K562 (cell line): ENCODE results near the gene GPHA2. TPM values are rescaled to one million over a fixed set of nuclear protein-coding genes. Genes with fewer than 3 reads are reported as not detected.

Experiments
- ARID2 ChIP-seq: fragments of 450-650 bp; IDR thresholded peaks from 2 replicates; pipeline ENCODE4 v1.6.1; 2017; ENCODE audit warnings: antibody characterized with exemption, mild to moderate bottlenecking
- ARID3A ChIP-seq: IDR thresholded peaks from 2 replicates; pipeline ENCODE4 v1.6.1; 2012; ENCODE audit warnings: low read depth, low read length, improper control_type of control experiment, borderline replicate concordance
- ATF1 ChIP-seq, 2 experiments: fragments of 450-650 bp in 1 of 2; IDR thresholded peaks; 2 replicates each; pipeline ENCODE4 v1.6.1; 2016; ENCODE audit warnings: missing compliant biosample characterization in 1 of 2, missing genetic modification characterization in 1 of 2
- BCL6 ChIP-seq: fragments of 250-450 bp; sonication (Bioruptor Pico); IDR thresholded peaks from 2 replicates; pipeline ENCODE4 v1.4.0; 2020
- CC2D1A ChIP-seq: fragments of 450-650 bp; IDR thresholded peaks from 2 replicates; pipeline ENCODE4 v1.6.1; 2017; ENCODE audit warnings: mild to moderate bottlenecking
- EHMT2 ChIP-seq: fragments of 450-650 bp; IDR thresholded peaks from 2 replicates; pipeline ENCODE4 v1.6.1; 2018; ENCODE audit warnings: antibody characterized with exemption
- FOXO4 ChIP-seq: fragments of 450-650 bp; formaldehyde crosslinking; IDR thresholded peaks from 2 replicates; pipeline ENCODE4 v1.4.0; 2020; ENCODE audit warnings: mild to moderate bottlenecking, moderate library complexity
- HNRNPK ChIP-seq: fragments of 200-400 bp; formaldehyde crosslinking; IDR thresholded peaks from one replicate; pipeline ENCODE4 v1.6.1; 2018; ENCODE audit warnings: mild to moderate bottlenecking, low read depth, low read length; ENCODE audit not compliant: poor library complexity, severe bottlenecking
- KAT7 ChIP-seq: sonication (generic); formaldehyde crosslinking; IDR thresholded peaks from 2 replicates; pipeline ENCODE4 v1.8.0; 2022; ENCODE audit warnings: missing genetic modification reagents, mild to moderate bottlenecking, borderline replicate concordance
- LEF1 ChIP-seq: fragments of 450-650 bp; IDR thresholded peaks from 2 replicates; pipeline ENCODE4 v1.6.1; 2016; ENCODE audit warnings: mild to moderate bottlenecking
- POLR2AphosphoS2 ChIP-seq: IDR thresholded peaks from 2 replicates; pipeline ENCODE4 v1.6.1; 2012; ENCODE audit warnings: low read length, improper control_type of control experiment
- RBM34 ChIP-seq: fragments of 200-400 bp; formaldehyde crosslinking; IDR thresholded peaks from 2 replicates; pipeline ENCODE4 v1.6.1; 2018; ENCODE audit warnings: low read length, borderline replicate concordance; ENCODE audit not compliant: insufficient read depth
- RFX1 ChIP-seq: fragments of 450-650 bp; IDR thresholded peaks from 2 replicates; pipeline ENCODE4 v1.6.1; 2016; ENCODE audit warnings: mild to moderate bottlenecking, moderate library complexity
- TBL1XR1 ChIP-seq, 2 experiments: IDR thresholded peaks; 2 replicates each; pipeline ENCODE4 v1.6.1; 2012; ENCODE audit warnings: improper control_type of control experiment in 2 of 2, low read length in 2 of 2, mild to moderate bottlenecking in 1 of 2
- TGIF2 ChIP-seq: sonication (generic); formaldehyde crosslinking; IDR thresholded peaks from 2 replicates; pipeline ENCODE4 v1.8.1; 2022; ENCODE audit warnings: mild to moderate bottlenecking, missing genetic modification reagents, moderate library complexity
- TRIM28 ChIP-seq: fragments of 450-650 bp; IDR thresholded peaks from 2 replicates; pipeline ENCODE4 v1.6.1; 2017
- XRCC5 ChIP-seq: fragments of 200-400 bp; formaldehyde crosslinking; IDR thresholded peaks from 2 replicates; pipeline ENCODE4 v1.6.1; 2017; ENCODE audit warnings: low read depth, mild to moderate bottlenecking, low read length
- ZNF146 ChIP-seq: IDR thresholded peaks from one replicate; pipeline ENCODE4 v1.6.1; 2018; ENCODE audit warnings: missing compliant biosample characterization; ENCODE audit not compliant: unreplicated experiment
- ZNF449 ChIP-seq: fragments of 250-450 bp; sonication (Bioruptor Pico); IDR thresholded peaks from 2 replicates; pipeline ENCODE4 v1.8.0; 2022; ENCODE audit warnings: moderate library complexity, mild to moderate bottlenecking, inconsistent platforms
- ZNF644 ChIP-seq: fragments of 200-800 bp; sonication (Bioruptor generic); IDR thresholded peaks from 2 replicates; pipeline ENCODE4 v1.6.1; 2016; ENCODE audit warnings: low read depth, missing genetic modification characterization, missing compliant biosample characterization
- ZNF764 ChIP-seq: fragments of 250-450 bp; sonication (Bioruptor Pico); IDR thresholded peaks from 2 replicates; pipeline ENCODE4 v1.4.0; 2020; ENCODE audit warnings: low read depth, mild to moderate bottlenecking, moderate library complexity
- ZNF830 ChIP-seq: fragments of 250-450 bp; sonication (Bioruptor Pico); IDR thresholded peaks from 2 replicates; pipeline ENCODE4 v1.5.0; 2021; ENCODE audit warnings: mild to moderate bottlenecking
- polyA plus RNA-seq, 8 experiments: library from polyadenylated mRNA; depleted of rRNA in 4 of 8; stranded (reverse) in 5 of 8; unstranded in 3 of 8; fragments of >200 nt; fragmentation: Nextera tagmentation in 2 of 8; fragmentation: Illumina TruSeq in 1 of 8; extraction: Ambion mirVana in 2 of 8; extraction: Trizol in 1 of 8; gene quantifications; 2 replicates each; pipeline versions ENCODE4 v1.2.1 to v1.2.3, GENCODE V29; 2011 to 2014; ENCODE audit warnings: inconsistent platforms in 1 of 8, missing spikeins in 1 of 8
- total RNA-seq, 7 experiments: library from RNA; depleted of rRNA in 6 of 7; stranded (reverse); fragments of >200 nt in 6 of 7; fragmentation: Illumina TruSeq in 2 of 7; extraction: Trizol in 2 of 7; gene quantifications; 2 replicates each; pipeline versions ENCODE4 v1.2.1 to v1.2.3, GENCODE V29; 2011 to 2021; ENCODE audit warnings: low replicate concordance in 1 of 7
- TF ChIP-seq, protein P1 (sequence below): sonication (generic); formaldehyde crosslinking; IDR thresholded peaks from 2 replicates; pipeline ENCODE4 v1.8.1; 2023; ENCODE audit warnings: mild to moderate bottlenecking, missing genetic modification reagents, moderate library complexity

GPHA2 gene
- total and polyA plus RNA-seq, 9 of the 15 experiments (the other 6 are each of a cell fraction or from before 2014, with no cell fraction given): 0.17 to 0.22 TPM; not detected in 7

DNA sequence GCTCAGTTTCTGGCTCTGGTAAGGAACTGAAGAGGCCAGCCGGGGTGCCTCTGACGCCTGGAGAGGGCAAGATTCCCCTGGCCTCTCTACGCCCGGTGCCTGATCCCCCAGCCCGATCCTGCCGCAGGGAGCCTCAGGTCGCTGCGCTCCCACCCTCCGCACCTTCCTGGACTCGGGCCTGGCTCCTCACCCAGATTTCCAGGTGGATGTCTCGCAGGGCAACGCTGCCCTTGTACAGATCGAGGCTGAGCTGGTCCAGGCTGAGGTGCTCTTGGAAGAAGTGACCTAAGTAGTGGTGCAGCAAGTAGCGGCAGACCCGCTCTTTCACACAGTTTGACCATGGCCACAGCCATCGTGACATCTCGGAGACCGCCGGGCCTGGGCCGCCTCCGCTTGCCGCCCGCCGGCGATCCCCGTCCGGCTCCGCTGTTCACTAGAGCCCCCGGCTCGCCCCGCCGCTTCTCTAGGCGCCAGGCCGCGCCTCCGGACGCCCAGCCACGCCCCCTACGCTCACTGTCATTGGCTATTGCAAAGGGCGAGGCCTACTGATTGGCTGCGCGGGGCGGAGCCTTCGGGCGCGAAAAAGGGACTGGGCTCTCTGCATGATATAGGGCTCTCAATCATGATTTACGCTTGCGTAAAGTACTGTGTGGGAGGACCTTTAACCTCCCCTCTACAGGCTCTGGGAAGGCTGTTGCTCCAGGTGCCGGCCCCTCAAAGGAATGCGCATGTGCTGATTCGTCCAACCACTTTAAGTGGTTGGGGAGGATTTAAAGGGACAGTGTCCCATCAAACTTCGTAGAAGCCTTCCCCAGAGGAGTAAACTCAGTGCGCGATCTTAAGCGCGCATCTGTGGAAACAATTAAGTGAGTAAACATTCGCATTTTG, 18.7 kb downstream of the GPHA2 start, which contains the start of gene ATG2A (continued):
- TF ChIP-seq, protein P1, sequence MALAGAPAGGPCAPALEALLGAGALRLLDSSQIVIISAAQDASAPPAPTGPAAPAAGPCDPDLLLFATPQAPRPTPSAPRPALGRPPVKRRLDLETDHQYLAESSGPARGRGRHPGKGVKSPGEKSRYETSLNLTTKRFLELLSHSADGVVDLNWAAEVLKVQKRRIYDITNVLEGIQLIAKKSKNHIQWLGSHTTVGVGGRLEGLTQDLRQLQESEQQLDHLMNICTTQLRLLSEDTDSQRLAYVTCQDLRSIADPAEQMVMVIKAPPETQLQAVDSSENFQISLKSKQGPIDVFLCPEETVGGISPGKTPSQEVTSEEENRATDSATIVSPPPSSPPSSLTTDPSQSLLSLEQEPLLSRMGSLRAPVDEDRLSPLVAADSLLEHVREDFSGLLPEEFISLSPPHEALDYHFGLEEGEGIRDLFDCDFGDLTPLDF (CRISPR knock-in tag): peak; percentile 80; the same call in 1 of the 2 replicates
- TF ChIP-seq ARID3A (peak; percentile 31; the same call in 1 of the 2 replicates), TRIM28 (no peak), ZNF644 (tag) (no peak), BCL6 (CRISPR knock-in tag) (no peak), POLR2AphosphoS2 (no peak), ARID2 (no peak), HNRNPK (no peak), ZNF830 (CRISPR knock-in tag) (no peak), XRCC5 (peak; percentile 87; the same call in 1 of the 2 replicates), LEF1 (no peak), CC2D1A (no peak), ZNF449 (CRISPR knock-in tag) (no peak), RBM34 (no peak), ATF1 (CRISPR knock-in tag; IDR thresholded peaks at IDR 0.05) (no peak), ATF1 (tag; IDR thresholded peaks at IDR 0.05) (peak; percentile 60), ZNF764 (CRISPR knock-in tag) (no peak), FOXO4 (CRISPR knock-in tag) (no peak), EHMT2 (no peak), TBL1XR1 (IDR thresholded peaks at IDR 0.05; ENCODE audit: low read length in 2 of 2) (no peak), TGIF2 (no peak), RFX1 (no peak), KAT7 (CRISPR knock-in tag) (peak; percentile 82; the same call in 1 of the 2 replicates), ZNF146 (CRISPR knock-in tag) (no peak)
